Chondrocyte (in vitro differentiated cells): ENCODE data around the gene KCNMB1. TPM values are rescaled to one million over a fixed set of nuclear protein-coding genes. Genes with fewer than 3 reads are reported as not detected.

Experiments used
- DNase-seq: peaks from one replicate; pipeline ENCODE4 v3.0.0; 2021; ENCODE audit warnings: mixed read lengths, low spot score
- H3K27ac Mint-ChIP-seq: one replicate; pipeline ENCODE4 v1.8.0; 2021; ENCODE audit warnings: mild to moderate bottlenecking, moderate library complexity, mixed read lengths; ENCODE audit not compliant: unreplicated experiment
- H3K27me3 Mint-ChIP-seq: 2 replicates; pipeline ENCODE4 v1.8.0; 2021; ENCODE audit warnings: low read depth, mixed read lengths
- H3K36me3 Mint-ChIP-seq: 2 replicates; pipeline ENCODE4 v1.8.0; 2021; ENCODE audit warnings: low read depth, mixed read lengths
- H3K4me1 Mint-ChIP-seq: 2 replicates; pipeline ENCODE4 v1.8.0; 2021; ENCODE audit warnings: low read depth, mild to moderate bottlenecking, mixed read lengths
- H3K4me3 Mint-ChIP-seq: one replicate; pipeline ENCODE4 v1.8.0; 2021; ENCODE audit warnings: mild to moderate bottlenecking, moderate library complexity, mixed read lengths; ENCODE audit not compliant: unreplicated experiment
- H3K9me3 Mint-ChIP-seq: 2 replicates; pipeline ENCODE4 v1.8.0; 2021; ENCODE audit warnings: low read depth, mixed read lengths
- CTCF ChIP-seq: fragments of 200-600 bp; sonication (generic); IDR thresholded peaks from 2 replicates; pipeline ENCODE4 v1.5.0; 2021; ENCODE audit warnings: antibody characterized with exemption, mild to moderate bottlenecking, moderate library complexity
- total RNA-seq: library from RNA; stranded (reverse); gene quantifications from 3 replicates; pipeline ENCODE4 v1.2.1, GENCODE V29; 2021

KCNMB1 gene
- total RNA-seq, 1 donor from 2014 or later, result 23.2 TPM

- Mint-ChIP-seq H3K4me1 (peaks cover 7% of the 10 kb centered on the region), H3K9me3 (no peaks in the 10 kb centered on the region), H3K27ac (no peak overlapping the region), H3K27me3 (peaks cover 14% of the 10 kb centered on the region), H3K36me3 (peaks cover 2% of the 10 kb centered on the region), H3K4me3 (no peak overlapping the region)
- no peak for TF ChIP-seq CTCF
- no peak for DNase-seq
Observed at GRCh38 chr5:170432669-170433068, 43.5 kb upstream of the KCNMB1 start.

- no peaks in the 10 kb centered on the region for H3K9me3 Mint-ChIP-seq
- no peak for TF ChIP-seq CTCF
- H3K27ac Mint-ChIP-seq, result no peak overlapping the region
- peaks cover 14% of the 10 kb centered on the region for H3K27me3 Mint-ChIP-seq
- H3K4me3 Mint-ChIP-seq, result no peak overlapping the region
- peaks cover 11% of the 10 kb centered on the region for H3K4me1 Mint-ChIP-seq
- peaks cover 2% of the 10 kb centered on the region for H3K36me3 Mint-ChIP-seq
- DNase-seq, result no peak
Observed at GRCh38 chr5:170431571-170431970, 42.4 kb upstream of the KCNMB1 start.

GRCh38 chr5:170430866-170431437, 41.8 kb upstream of the KCNMB1 start:
- TF ChIP-seq CTCF, result no peak
- Mint-ChIP-seq H3K27ac (no peak overlapping the region), H3K4me1 (peaks cover 11% of the 10 kb centered on the region), H3K4me3 (no peak overlapping the region), H3K9me3 (no peaks in the 10 kb centered on the region), H3K27me3 (peaks cover 14% of the 10 kb centered on the region), H3K36me3 (peaks cover 2% of the 10 kb centered on the region)
- no peak for DNase-seq

GRCh38 chr5:170430256-170430655, 41.1 kb upstream of the KCNMB1 start:
- DNase-seq, result no peak
- H3K27ac Mint-ChIP-seq, result no peak overlapping the region
- H3K27me3 Mint-ChIP-seq, result peaks cover 14% of the 10 kb centered on the region
- H3K4me1 Mint-ChIP-seq, result peaks cover 11% of the 10 kb centered on the region
- TF ChIP-seq CTCF, result no peak
- H3K9me3 Mint-ChIP-seq, result no peaks in the 10 kb centered on the region
- H3K4me3 Mint-ChIP-seq, result no peak overlapping the region
- peaks cover 2% of the 10 kb centered on the region for H3K36me3 Mint-ChIP-seq

- H3K4me3 Mint-ChIP-seq, result no peak overlapping the region
- DNase-seq, result no peak
- H3K27me3 Mint-ChIP-seq, result peaks cover 20% of the 10 kb centered on the region
- H3K9me3 Mint-ChIP-seq, result no peaks in the 10 kb centered on the region
- H3K4me1 Mint-ChIP-seq, result peaks cover 11% of the 10 kb centered on the region
- H3K27ac Mint-ChIP-seq, result no peak overlapping the region
- peaks cover 2% of the 10 kb centered on the region for H3K36me3 Mint-ChIP-seq
- peak; percentile 63 for TF ChIP-seq CTCF
Observed at GRCh38 chr5:170429014-170429413, 39.8 kb upstream of the KCNMB1 start.
